Stomach (tissue), 9 donors: ENCODE data around the gene RNF11. TPM values are rescaled to one million over a fixed set of nuclear protein-coding genes. Genes with fewer than 3 reads are reported as not detected.
"Not testable (repeated sequence)": the region's sequence is repeated elsewhere in the genome, so short reads cannot be mapped to it uniquely, and the experiment has no call there.

Experiments used
- DNase-seq, 2 donors: peaks; one replicate each; pipeline versions ENCODE4 v3.0.0 to v3.0.0-alpha.2; 2013 to 2019
- H3K27ac ChIP-seq, 5 donors: fragments of 200-600 bp in 4 of 5; sonication (generic) in 4 of 5; one replicate each; pipeline ENCODE4 v1.5.1; 2013 to 2019; ENCODE audit warnings: mild to moderate bottlenecking in 1 of 5, moderate library complexity in 1 of 5
- H3K27me3 ChIP-seq, 3 donors: fragments of 200-600 bp; sonication (generic); one replicate each; pipeline ENCODE4 v1.5.1; 2017 to 2019; ENCODE audit warnings: mixed run types in 1 of 3
- H3K36me3 ChIP-seq, 4 donors: fragments of 200-600 bp; sonication (generic); 1 replicate in 3 of 4; 2 replicates in 1 of 4; pipeline ENCODE4 v1.5.1; 2016 to 2019
- H3K4me1 ChIP-seq, 4 donors: fragments of 200-600 bp; sonication (generic); one replicate each; pipeline ENCODE4 v1.5.1; 2016 to 2019
- H3K4me3 ChIP-seq, 4 donors: fragments of 200-600 bp; sonication (generic) in 3 of 4; one replicate each; pipeline ENCODE4 v1.5.1; 2016 to 2019; ENCODE audit warnings: mild to moderate bottlenecking in 1 of 4
- H3K9me3 ChIP-seq, 4 donors: fragments of 200-600 bp; sonication (generic); one replicate each; pipeline ENCODE4 v1.5.1; 2016 to 2019
- CTCF ChIP-seq, 7 experiments: fragments of 450-650 bp in 4 of 7; fragments of 200-600 bp in 3 of 7; sonication (generic) in 3 of 7; IDR thresholded peaks; one replicate each; pipeline ENCODE4 v1.5.1; 2016 to 2019; ENCODE audit warnings: antibody characterized with exemption in 7 of 7, control low read depth in 2 of 7, mild to moderate bottlenecking in 1 of 7
- EP300 ChIP-seq: sonication (generic); formaldehyde crosslinking; IDR thresholded peaks from one replicate; pipeline ENCODE4 v1.6.1; 2017; ENCODE audit warnings: antibody characterized with exemption
- POLR2A ChIP-seq, 4 donors: fragments of 450-650 bp; IDR thresholded peaks; one replicate each; pipeline ENCODE4 v1.6.1; 2016; ENCODE audit warnings: antibody characterized with exemption in 4 of 4, control low read depth in 2 of 4, mild to moderate bottlenecking in 1 of 4, moderate library complexity in 1 of 4
- POLR2AphosphoS5 ChIP-seq, 3 donors: sonication (generic); formaldehyde crosslinking; IDR thresholded peaks; one replicate each; pipeline ENCODE4 v1.6.1; 2016; ENCODE audit warnings: antibody characterized with exemption in 3 of 3
- WGBS, 5 donors: extraction: QIAGEN DNeasy Blood & Tissue Kit in 3 of 5; methylation state at CpG; one replicate each; pipeline versions ENCODE4 v1.1.5 to v1.1.7; 2013 to 2018; 5-methylcytosine and 5-hydroxymethylcytosine counted together
- intact Hi-C: fragments of 100-400 bp; cut with DNase I; formaldehyde crosslinking; loops from one replicate; pipeline ENCODE4 v1.15.1; 2023; ENCODE audit warnings: low total_unique reads
- polyA plus RNA-seq, 3 donors: library from polyadenylated mRNA; stranded (reverse); fragments of 200-250 nt; gene quantifications; one replicate each; pipeline ENCODE4 v1.2.3, GENCODE V29; 2013
- total RNA-seq, 5 donors: library from RNA; depleted of rRNA; stranded (reverse); fragments of >200 nt; gene quantifications; one replicate each; pipeline versions ENCODE4 v1.1.0 to v1.2.3, GENCODE V29; 2014 to 2016
- donor health status: healthy with polysubstance abuse.
- donor health status: Bipolar disorder and iron deficiency.
- donor health status: healthy.

RNF11 gene
- total and polyA plus RNA-seq, 8 donors = 34.6 to 120 (median 74.4) TPM

GRCh38 chr1:51219022-51219421 lies 17.1 kb upstream of the RNF11 start:
- no peak for DNase-seq
- WGBS, 5 donors = 75 to 84% (median 78%) methylated on average over 5 of the region's 5 CpGs

GRCh38 chr1:51221529-51221928 lies 14.5 kb upstream of the RNF11 start:
- H3K27me3 ChIP-seq, intact Hi-C loops, DNase-seq, H3K4me1 ChIP-seq, H3K36me3 ChIP-seq, H3K27ac ChIP-seq, H3K9me3 ChIP-seq, H3K4me3 ChIP-seq: not testable (repeated sequence)
- 94 to 100% (median 96%) methylated on average over 3 of the region's 3 CpGs for WGBS, 5 donors

More at GRCh38 chr1:51219022-51219421, 17.1 kb upstream of the RNF11 start:
- Histone ChIP-seq H3K27ac (no peak overlapping the region), H3K4me3 (no peak overlapping the region), H3K4me1 (peaks cover 0 to 11% (median 4%) of the 10 kb centered on the region in 4 donors), H3K9me3 (no peaks in the 10 kb centered on the region), H3K36me3 (no peaks in the 10 kb centered on the region), H3K27me3 (no peaks in the 10 kb centered on the region)
- TF ChIP-seq EP300 = no peak
- no peak for TF ChIP-seq CTCF (IDR thresholded peaks at IDR 0.05)
- no peak for TF ChIP-seq POLR2AphosphoS5 (IDR thresholded peaks at IDR 0.05)
- no peak for TF ChIP-seq POLR2A (IDR thresholded peaks at IDR 0.05)
- intact Hi-C loops = no loop called here

- no peaks in the 10 kb centered on the region for H3K9me3 ChIP-seq
- no peak overlapping the region for H3K4me3 ChIP-seq
- no peak overlapping the region for H3K27ac ChIP-seq
- no peaks in the 10 kb centered on the region for H3K36me3 ChIP-seq
- no peaks in the 10 kb centered on the region for H3K4me1 ChIP-seq
- H3K27me3 ChIP-seq = no peaks in the 10 kb centered on the region
- no peak for TF ChIP-seq EP300
- TF ChIP-seq CTCF (IDR thresholded peaks at IDR 0.05) = no peak
- TF ChIP-seq POLR2A (IDR thresholded peaks at IDR 0.05) = no peak
- no peak for TF ChIP-seq POLR2AphosphoS5 (IDR thresholded peaks at IDR 0.05)
- no peak for DNase-seq
- WGBS, 5 donors = 87 to 89% (median 88%) methylated on average over 6 of the region's 6 CpGs
- intact Hi-C loops = no loop called here
Observed at GRCh38 chr1:51222136-51222787, 13.8 kb upstream of the RNF11 start.

- Histone ChIP-seq H3K4me3 (no peak overlapping the region), H3K27me3 (no peaks in the 10 kb centered on the region), H3K27ac (no peak overlapping the region), H3K9me3 (no peaks in the 10 kb centered on the region), H3K36me3 (no peaks in the 10 kb centered on the region), H3K4me1 (no peaks in the 10 kb centered on the region)
- intact Hi-C loops = no loop called here
- DNase-seq = no peak
- no peak for TF ChIP-seq CTCF (IDR thresholded peaks at IDR 0.05)
- no peak for TF ChIP-seq EP300
- no peak for TF ChIP-seq POLR2AphosphoS5 (IDR thresholded peaks at IDR 0.05)
- no peak for TF ChIP-seq POLR2A (IDR thresholded peaks at IDR 0.05)
- WGBS, 5 donors = 89 to 98% (median 93%) methylated on average over 3 of the region's 3 CpGs
Observed at GRCh38 chr1:51222809-51223208, 13.3 kb upstream of the RNF11 start.

- peaks cover 0 to 6% (median 3%) of the 10 kb centered on the region in 4 donors for H3K4me1 ChIP-seq
- H3K27me3 ChIP-seq = no peaks in the 10 kb centered on the region
- TF ChIP-seq CTCF (IDR thresholded peaks at IDR 0.05) = no peak
- no peak for TF ChIP-seq POLR2AphosphoS5 (IDR thresholded peaks at IDR 0.05)
- TF ChIP-seq POLR2A (IDR thresholded peaks at IDR 0.05) = no peak
- no peak for TF ChIP-seq EP300
- WGBS, 5 donors = 91 to 95% (median 93%) methylated on average over 6 of the region's 6 CpGs
- intact Hi-C loops = no loop called here
- no peak overlapping the region for H3K27ac ChIP-seq
- H3K36me3 ChIP-seq = no peaks in the 10 kb centered on the region
- no peak for DNase-seq
- H3K4me3 ChIP-seq = no peak overlapping the region
- H3K9me3 ChIP-seq = no peaks in the 10 kb centered on the region
Observed at GRCh38 chr1:51224255-51224654, 11.8 kb upstream of the RNF11 start.

- DNase-seq, H3K36me3 ChIP-seq, H3K27me3 ChIP-seq, H3K9me3 ChIP-seq, H3K4me3 ChIP-seq, H3K4me1 ChIP-seq, intact Hi-C loops, H3K27ac ChIP-seq: not testable (repeated sequence)
- 80 to 87% (median 85%) methylated on average over 15 of the region's 15 CpGs for WGBS, 5 donors
Observed at GRCh38 chr1:51227231-51227960, 8.7 kb upstream of the RNF11 start.

- H3K27me3 ChIP-seq, H3K9me3 ChIP-seq, intact Hi-C loops, H3K4me3 ChIP-seq, DNase-seq, H3K27ac ChIP-seq, H3K36me3 ChIP-seq, H3K4me1 ChIP-seq: not testable (repeated sequence)
- 36 to 61% (median 59%) methylated on average over 10 to 11 of the region's 11 CpGs for WGBS, 5 donors
Observed at GRCh38 chr1:51228471-51228870, 7.6 kb upstream of the RNF11 start.
